DND-41 (cell line): Measurements from ENCODE around the gene SELP.

ENCODE experiments used
- ATAC-seq: fragments of 200-7000 bp; cut with Tn5 transposase; 3 replicates; pipeline ENCODE4 v1.9.1; 2021; ENCODE audit warnings: low read depth; ENCODE audit not compliant: insufficient read depth
- DNase-seq: peaks from one replicate; pipeline ENCODE4 v3.0.0-alpha.2; 2020
- H2AFZ ChIP-seq: 2 replicates; pipeline ENCODE4 v1.6.0; 2012; ENCODE audit warnings: low read depth, low read length
- H3K27ac ChIP-seq: 2 replicates; pipeline ENCODE4 v1.5.1; 2012; ENCODE audit warnings: low read length, inconsistent platforms
- H3K27me3 ChIP-seq: fragments of 200-600 bp; sonication (generic); 2 replicates; pipeline ENCODE4 v1.6.0; 2012; ENCODE audit warnings: low read length, mild to moderate bottlenecking, inconsistent platforms; ENCODE audit not compliant: insufficient read depth, poor library complexity
- H3K36me3 ChIP-seq: 2 replicates; pipeline ENCODE4 v1.5.1; 2012; ENCODE audit warnings: low read length, inconsistent platforms; ENCODE audit not compliant: insufficient read depth
- H3K4me1 ChIP-seq: 2 replicates; pipeline ENCODE4 v1.5.1; 2012; ENCODE audit warnings: mild to moderate bottlenecking, low read length; ENCODE audit not compliant: insufficient read depth
- H3K4me2 ChIP-seq: 2 replicates; pipeline ENCODE4 v1.6.0; 2012; ENCODE audit warnings: mild to moderate bottlenecking, moderate library complexity, low read length, inconsistent platforms; ENCODE audit not compliant: insufficient read depth
- H3K4me3 ChIP-seq, 2 experiments: fragments of 200-600 bp in 1 of 2; shearing (Covaris generic) in 1 of 2; 2 replicates each; pipeline ENCODE4 v1.5.1; 2012 to 2016; ENCODE audit warnings: inconsistent platforms in 2 of 2, low read length in 2 of 2, mild to moderate bottlenecking in 2 of 2, low read depth in 1 of 2, moderate library complexity in 1 of 2
- H3K79me2 ChIP-seq: 2 replicates; pipeline ENCODE4 v1.6.0; 2012; ENCODE audit warnings: low read length, inconsistent platforms; ENCODE audit not compliant: insufficient read depth
- H3K9ac ChIP-seq: 2 replicates; pipeline ENCODE4 v1.6.0; 2012; ENCODE audit warnings: low read depth, mild to moderate bottlenecking, inconsistent platforms, low read length, moderate library complexity
- H3K9me3 ChIP-seq: 2 replicates; pipeline ENCODE4 v1.5.1; 2012; ENCODE audit warnings: low read length, moderate library complexity, mild to moderate bottlenecking, inconsistent platforms; ENCODE audit not compliant: insufficient read depth, severe bottlenecking
- H4K20me1 ChIP-seq: 2 replicates; pipeline ENCODE4 v1.6.0; 2012; ENCODE audit warnings: low read length; ENCODE audit not compliant: insufficient read depth
- EZH2 ChIP-seq: IDR thresholded peaks from 3 replicates; pipeline ENCODE4 v1.6.1; 2012; ENCODE audit warnings: borderline replicate concordance, low read depth, mild to moderate bottlenecking, moderate library complexity, low read length, inconsistent platforms; ENCODE audit not compliant: severe bottlenecking
- TF ChIP-seq, protein P1 (sequence below): IDR thresholded peaks from 2 replicates; pipeline ENCODE4 v1.5.1; 2012; ENCODE audit warnings: borderline replicate concordance, low read length, moderate library complexity, mild to moderate bottlenecking; ENCODE audit not compliant: poor library complexity, severe bottlenecking; ENCODE audit errors: extremely low read depth

The SELP gene

DNA sequence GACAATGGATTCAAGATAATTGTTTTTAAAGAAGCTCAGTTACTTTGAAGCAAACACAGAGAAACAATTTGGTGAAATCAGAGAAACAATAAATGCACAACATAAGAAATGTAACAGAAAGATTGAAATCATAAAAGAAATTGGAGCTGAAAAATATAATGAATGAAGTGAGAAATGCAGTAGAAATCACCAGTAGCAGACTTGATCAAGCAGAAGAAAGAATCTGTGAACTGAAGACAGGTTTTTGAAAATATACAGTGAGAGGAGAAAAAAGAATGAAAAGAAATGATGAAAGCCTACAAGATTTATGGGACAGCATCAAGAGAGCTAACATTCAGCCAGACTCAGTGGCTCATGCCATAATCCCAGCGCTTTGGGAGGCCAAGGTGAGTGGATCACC lies 4.2 kb upstream of the SELP start:
- H3K36me3 ChIP-seq: peaks cover 5% of the 10 kb centered on the region; the same call in 1 of the 2 replicates
- no peak overlapping the region for H3K27ac ChIP-seq
- H3K9ac ChIP-seq: no peak overlapping the region
- no peak overlapping the region for H3K4me2 ChIP-seq
- peaks cover 35% of the 10 kb centered on the region for H3K9me3 ChIP-seq
- H4K20me1 ChIP-seq: no peaks in the 10 kb centered on the region
- DNase-seq (no peak), ATAC-seq (no peak)
- no peaks in the 10 kb centered on the region for H3K27me3 ChIP-seq
- H3K4me3 ChIP-seq: no peak overlapping the region
- H3K4me1 ChIP-seq: no peaks in the 10 kb centered on the region; the same call in 1 of the 2 replicates
- no peak overlapping the region for H2AFZ ChIP-seq
- H3K79me2 ChIP-seq: no peaks in the 10 kb centered on the region
- TF ChIP-seq EZH2: no peak
- TF ChIP-seq, protein P1, sequence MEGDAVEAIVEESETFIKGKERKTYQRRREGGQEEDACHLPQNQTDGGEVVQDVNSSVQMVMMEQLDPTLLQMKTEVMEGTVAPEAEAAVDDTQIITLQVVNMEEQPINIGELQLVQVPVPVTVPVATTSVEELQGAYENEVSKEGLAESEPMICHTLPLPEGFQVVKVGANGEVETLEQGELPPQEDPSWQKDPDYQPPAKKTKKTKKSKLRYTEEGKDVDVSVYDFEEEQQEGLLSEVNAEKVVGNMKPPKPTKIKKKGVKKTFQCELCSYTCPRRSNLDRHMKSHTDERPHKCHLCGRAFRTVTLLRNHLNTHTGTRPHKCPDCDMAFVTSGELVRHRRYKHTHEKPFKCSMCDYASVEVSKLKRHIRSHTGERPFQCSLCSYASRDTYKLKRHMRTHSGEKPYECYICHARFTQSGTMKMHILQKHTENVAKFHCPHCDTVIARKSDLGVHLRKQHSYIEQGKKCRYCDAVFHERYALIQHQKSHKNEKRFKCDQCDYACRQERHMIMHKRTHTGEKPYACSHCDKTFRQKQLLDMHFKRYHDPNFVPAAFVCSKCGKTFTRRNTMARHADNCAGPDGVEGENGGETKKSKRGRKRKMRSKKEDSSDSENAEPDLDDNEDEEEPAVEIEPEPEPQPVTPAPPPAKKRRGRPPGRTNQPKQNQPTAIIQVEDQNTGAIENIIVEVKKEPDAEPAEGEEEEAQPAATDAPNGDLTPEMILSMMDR: no peak

DNA sequence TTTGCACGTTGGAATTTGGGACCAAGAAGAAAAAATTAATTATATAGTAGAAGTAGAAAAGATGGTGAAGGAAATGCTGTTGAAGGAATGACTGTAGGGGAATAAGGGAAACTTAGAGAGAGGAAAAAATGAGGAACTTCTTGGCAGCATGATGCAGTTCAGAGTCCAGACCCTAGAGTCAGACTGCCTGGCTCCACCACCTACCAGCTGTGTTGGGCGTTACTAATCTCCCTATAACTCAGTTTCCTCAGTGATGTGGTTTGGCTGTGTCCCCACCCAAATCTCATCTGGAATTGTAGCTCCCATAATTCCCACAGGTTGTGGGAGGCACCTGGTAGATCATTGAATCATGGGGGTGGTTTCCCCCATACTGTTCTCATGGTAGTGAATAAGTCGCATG lies 1.3 kb upstream of the SELP start:
- Histone ChIP-seq H3K4me2 (no peak overlapping the region), H3K79me2 (no peaks in the 10 kb centered on the region), H2AFZ (no peak overlapping the region), H3K9ac (no peak overlapping the region), H3K9me3 (peaks cover 30% of the 10 kb centered on the region), H3K27me3 (no peaks in the 10 kb centered on the region), H3K27ac (no peak overlapping the region), H3K36me3 (peaks cover 5% of the 10 kb centered on the region; the same call in 1 of the 2 replicates), H3K4me1 (peaks cover 13% of the 10 kb centered on the region), H3K4me3 (no peak overlapping the region), H4K20me1 (no peaks in the 10 kb centered on the region)
- DNase-seq (no peak), ATAC-seq (no peak)
- no peak for TF ChIP-seq EZH2
- TF ChIP-seq, protein P1: no peak

DNA sequence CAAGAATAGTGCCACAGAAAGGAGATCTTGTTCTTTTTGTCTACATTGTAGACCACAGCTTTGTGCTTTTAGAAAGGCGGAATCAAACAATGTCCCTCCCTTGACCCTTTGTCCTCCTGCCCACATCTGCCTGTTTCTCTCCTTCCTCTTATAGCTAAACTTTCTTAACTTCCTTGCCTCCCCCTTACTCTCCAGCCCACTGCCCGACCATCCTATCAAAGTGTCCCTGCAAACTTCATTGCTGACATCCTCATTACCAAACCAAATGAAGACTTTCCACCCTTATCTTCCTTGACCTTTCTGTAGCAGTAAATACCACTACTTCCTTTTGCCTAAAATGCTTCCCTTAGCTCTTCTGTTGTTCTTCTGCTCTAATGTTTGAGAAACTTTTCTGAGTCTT lies 5.0 kb downstream of the SELP start:
- no peaks in the 10 kb centered on the region for H3K36me3 ChIP-seq

More for the DNA sequence above, 5.0 kb downstream of the SELP start:
- no peak overlapping the region; the same call in 1 of the 2 replicates for H3K27ac ChIP-seq
- no peaks in the 10 kb centered on the region for H4K20me1 ChIP-seq
- H3K4me3 ChIP-seq: no peak overlapping the region
- ATAC-seq (no peak), DNase-seq (no peak)
- TF ChIP-seq, protein P1: no peak
- TF ChIP-seq EZH2: no peak
- no peak overlapping the region for H3K4me2 ChIP-seq
- H3K79me2 ChIP-seq: no peaks in the 10 kb centered on the region
- H3K4me1 ChIP-seq: peaks cover 39% of the 10 kb centered on the region
- H3K9me3 ChIP-seq: no peaks in the 10 kb centered on the region
- H3K27me3 ChIP-seq: no peaks in the 10 kb centered on the region
- H2AFZ ChIP-seq: no peak overlapping the region
- H3K9ac ChIP-seq: no peak overlapping the region
